Measurements from ENCODE around the gene TMEM163.

Gene TMEM163

GRCh38 chr2:134713176-134713575 lies 5.6 kb downstream of the TMEM163 start:
- H3K27ac ChIP-seq = no peak overlapping the region
- TF ChIP-seq CTCF (conservative IDR thresholded peaks at IDR 0.05) = no peak

DNA sequence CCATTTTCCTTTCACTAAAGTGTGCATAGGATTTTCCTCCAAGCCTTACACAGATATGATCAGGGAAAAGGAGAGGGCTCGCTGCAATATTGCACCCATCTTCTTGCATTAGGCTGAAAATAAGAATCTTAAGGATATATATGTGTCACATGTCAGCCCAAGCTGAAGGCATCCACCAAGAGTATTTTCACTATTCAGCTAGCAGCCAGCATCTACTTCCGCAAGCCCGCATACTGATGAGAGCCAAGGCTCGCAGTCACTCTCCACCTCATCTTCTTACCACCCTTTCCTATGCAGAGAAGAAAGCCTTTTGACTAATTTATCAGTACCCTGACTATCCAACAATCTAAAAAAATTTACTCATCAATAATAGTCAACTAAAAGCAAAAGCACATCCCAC lies 6.1 kb downstream of the TMEM163 start:
- no peak overlapping the region for H3K27ac ChIP-seq
- no peak for TF ChIP-seq CTCF (conservative IDR thresholded peaks at IDR 0.05)

GRCh38 chr2:134712299-134712698 lies 6.5 kb downstream of the TMEM163 start:
- TF ChIP-seq CTCF (conservative IDR thresholded peaks at IDR 0.05) = no peak
- H3K27ac ChIP-seq = no peak overlapping the region

DNA sequence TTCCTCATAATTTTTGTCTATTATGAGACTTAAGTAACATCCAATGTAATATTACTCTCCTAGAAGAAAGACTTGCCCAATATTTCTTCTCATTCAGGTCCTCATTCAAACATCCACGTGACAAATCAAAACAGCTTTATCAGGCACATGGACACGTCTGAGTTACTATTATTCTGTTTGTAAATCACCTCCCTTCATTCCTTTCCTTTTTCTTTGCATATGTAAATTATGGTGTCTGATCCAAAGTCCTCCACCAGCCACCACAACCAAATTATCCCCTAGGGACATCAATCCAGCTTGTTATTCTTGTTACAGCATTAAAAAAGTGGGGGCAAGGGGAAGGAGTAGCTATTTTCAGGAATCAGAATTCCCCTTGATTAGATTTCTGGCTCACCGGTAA lies 7.1 kb downstream of the TMEM163 start:
- TF ChIP-seq CTCF (conservative IDR thresholded peaks at IDR 0.05) = no peak
- no peak overlapping the region for H3K27ac ChIP-seq

DNA sequence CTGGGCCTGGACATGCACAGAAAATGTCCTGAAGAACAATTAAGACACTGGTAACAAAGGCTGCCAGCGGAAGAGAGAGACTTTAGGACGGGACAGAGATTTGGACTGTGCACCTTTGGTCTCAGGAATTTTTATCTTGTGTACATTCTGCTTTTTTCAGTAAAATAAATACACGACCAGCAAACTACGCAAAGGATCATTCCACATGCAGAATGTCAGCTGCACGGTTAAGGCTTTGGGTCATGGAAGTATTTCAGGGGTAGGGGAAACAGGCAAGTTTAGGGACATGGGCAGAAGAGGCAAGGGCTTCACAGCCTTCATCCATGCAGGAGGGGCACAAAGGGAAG lies 11.5 kb downstream of the TMEM163 start:
- TF ChIP-seq CTCF (conservative IDR thresholded peaks at IDR 0.05) = no peak
- H3K27ac ChIP-seq = no peak overlapping the region

DNA sequence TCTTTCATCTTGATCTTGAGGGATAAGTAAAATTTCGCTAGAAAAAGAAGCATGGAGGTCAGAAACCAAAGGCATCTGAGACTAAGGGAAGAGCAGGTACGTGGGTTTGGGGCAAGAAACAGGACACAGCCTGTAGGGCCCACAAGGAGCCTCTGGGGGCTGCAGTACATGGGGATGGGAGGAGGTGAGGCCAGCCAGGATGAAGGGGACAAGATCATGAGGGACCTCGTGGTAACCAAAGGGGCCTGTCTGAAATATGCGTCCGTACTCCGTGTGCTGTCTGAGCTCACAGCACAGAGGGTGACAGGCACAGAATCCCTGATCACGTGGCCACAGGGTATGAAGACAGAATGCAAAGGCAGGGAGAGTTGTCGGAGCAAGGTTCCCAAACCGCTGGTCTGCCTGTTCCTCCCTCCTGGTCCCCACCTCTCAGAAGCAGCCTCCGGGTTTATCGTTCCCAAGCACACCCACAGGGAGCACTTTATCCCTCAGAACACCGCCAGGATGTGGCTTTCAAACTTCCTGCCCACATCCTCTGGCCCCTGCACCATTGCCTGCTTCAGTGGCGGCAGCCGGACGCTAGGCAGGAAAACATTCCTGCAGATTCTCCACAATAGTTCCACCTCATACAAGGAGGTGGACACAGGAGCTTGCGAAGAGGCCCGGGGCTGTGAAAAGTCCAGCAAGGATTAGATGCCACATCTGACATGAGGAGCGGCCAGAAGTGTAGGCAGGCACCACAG lies 12.0 kb downstream of the TMEM163 start:
- TF ChIP-seq CTCF (conservative IDR thresholded peaks at IDR 0.05) = no peak
- no peak overlapping the region for H3K27ac ChIP-seq

DNA sequence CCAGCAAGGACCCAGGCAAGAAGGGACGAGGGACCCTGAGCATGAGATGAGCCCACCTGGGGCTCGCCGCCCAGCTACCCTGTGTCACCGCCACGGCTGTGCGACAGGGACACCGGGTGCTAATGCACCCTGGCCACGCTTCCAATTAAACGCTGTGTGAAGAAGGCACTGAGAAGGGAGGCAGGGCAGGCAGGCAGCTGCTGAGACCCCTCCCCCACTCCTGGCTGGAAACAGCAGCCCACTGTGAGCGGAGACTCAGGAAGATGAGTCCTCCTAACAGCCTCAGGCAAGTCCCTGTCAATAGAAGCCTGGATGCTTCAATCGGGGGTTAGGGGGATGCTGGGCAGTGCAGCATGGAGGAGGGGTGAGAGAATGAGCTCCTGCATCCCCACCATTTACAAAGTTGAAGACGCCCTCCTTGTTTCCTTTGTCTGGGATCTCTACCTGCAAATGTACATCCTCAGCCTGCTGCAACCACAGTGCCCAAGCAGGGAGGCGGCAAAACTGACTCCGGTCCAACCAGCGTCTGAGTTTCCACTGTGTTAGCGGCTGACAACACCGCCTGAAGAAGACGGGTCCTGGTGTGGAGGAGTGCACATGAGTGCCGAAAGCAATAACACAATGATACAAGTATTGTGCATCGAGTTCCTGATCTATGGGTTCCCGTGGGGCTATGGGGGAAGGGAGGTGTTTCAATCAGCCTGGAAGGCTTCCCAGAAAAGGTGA lies 12.8 kb downstream of the TMEM163 start:
- no peak for TF ChIP-seq CTCF (conservative IDR thresholded peaks at IDR 0.05)
- no peak overlapping the region for H3K27ac ChIP-seq
